Activated B cell treated with CpG ODN at 0.5 μM for 24 hours (primary cell): Measurements from ENCODE around the gene CEMIP. TPM values are rescaled to one million over a fixed set of nuclear protein-coding genes. Genes with fewer than 3 reads are reported as not detected.

ENCODE experiments used
- ATAC-seq: fragments of 200-7000 bp; cut with Tn5 transposase; one replicate; pipeline ENCODE4 v1.10.0; 2021; ENCODE audit warnings: low read depth, mild to moderate bottlenecking, moderate library complexity
- CTCF ChIA-PET: fragments of 350-600 bp; sonication (Branson Sonifier 250); formaldehyde crosslinking; loops from one replicate; lab custom pipeline; 2021; ENCODE audit warnings: antibody characterized with exemption; lab: Charles Lee
- POLR2A ChIA-PET: fragments of 350-600 bp; sonication (Branson Sonifier 250); formaldehyde crosslinking; loops from one replicate; lab custom pipeline; 2021; ENCODE audit warnings: antibody characterized with exemption; lab: Charles Lee
- DNase-seq: peaks from one replicate; pipeline ENCODE4 v3.0.0; 2022
- H3K27ac Mint-ChIP-seq: one replicate; pipeline ENCODE4 v1.8.0; 2020; ENCODE audit warnings: mixed read lengths
- H3K27me3 Mint-ChIP-seq: one replicate; pipeline ENCODE4 v1.8.0; 2021; ENCODE audit warnings: mixed read lengths
- H3K36me3 Mint-ChIP-seq: one replicate; pipeline ENCODE4 v1.8.0; 2021; ENCODE audit warnings: low read depth, mixed read lengths
- H3K4me1 Mint-ChIP-seq: one replicate; pipeline ENCODE4 v1.8.0; 2021; ENCODE audit warnings: mixed read lengths
- H3K4me3 Mint-ChIP-seq: one replicate; pipeline ENCODE4 v1.8.0; 2020; ENCODE audit warnings: mild to moderate bottlenecking, mixed read lengths
- H3K9me3 Mint-ChIP-seq: one replicate; pipeline ENCODE4 v1.8.0; 2020; ENCODE audit warnings: mixed read lengths
- intact Hi-C: fragments of 100-400 bp; cut with micrococcal nuclease; formaldehyde crosslinking; loops from one replicate; pipeline ENCODE4 v1.15.1; 2024
- total RNA-seq: library from RNA; stranded (reverse); gene quantifications from 2 replicates; pipeline ENCODE4 v1.2.3, GENCODE V29; 2022
- TF ChIP-seq, protein P1 (sequence below): fragments of 200-600 bp; IDR thresholded peaks from one replicate; pipeline ENCODE4 v1.8.0; 2022; ENCODE audit warnings: antibody characterized with exemption, mild to moderate bottlenecking

CEMIP gene
- total RNA-seq, 1 donor from 2014 or later: not detected

DNA sequence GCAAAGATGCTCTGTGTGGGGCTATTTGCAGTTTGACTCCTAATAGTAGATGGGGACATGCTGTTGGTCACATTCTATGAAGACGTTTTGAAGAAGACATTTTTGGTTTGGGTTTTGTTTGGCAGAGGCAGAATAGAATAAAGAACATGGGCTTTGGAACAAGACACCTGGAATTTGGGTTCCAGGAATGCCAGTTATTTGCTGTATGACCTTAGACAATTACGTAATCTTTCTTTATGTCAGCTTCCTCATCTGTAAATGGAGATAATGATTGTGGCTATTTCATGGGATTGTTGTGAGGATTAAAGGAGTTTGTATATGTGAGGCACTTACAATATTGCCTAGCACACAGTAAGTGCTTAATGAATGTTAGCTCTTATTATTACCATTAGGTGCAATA lies 118.9 kb downstream of the CEMIP start:
- ChIA-PET POLR2A (no interaction called here), CTCF (no interaction called here)
- ATAC-seq (no peak), DNase-seq (no peak)
- TF ChIP-seq, protein P1, sequence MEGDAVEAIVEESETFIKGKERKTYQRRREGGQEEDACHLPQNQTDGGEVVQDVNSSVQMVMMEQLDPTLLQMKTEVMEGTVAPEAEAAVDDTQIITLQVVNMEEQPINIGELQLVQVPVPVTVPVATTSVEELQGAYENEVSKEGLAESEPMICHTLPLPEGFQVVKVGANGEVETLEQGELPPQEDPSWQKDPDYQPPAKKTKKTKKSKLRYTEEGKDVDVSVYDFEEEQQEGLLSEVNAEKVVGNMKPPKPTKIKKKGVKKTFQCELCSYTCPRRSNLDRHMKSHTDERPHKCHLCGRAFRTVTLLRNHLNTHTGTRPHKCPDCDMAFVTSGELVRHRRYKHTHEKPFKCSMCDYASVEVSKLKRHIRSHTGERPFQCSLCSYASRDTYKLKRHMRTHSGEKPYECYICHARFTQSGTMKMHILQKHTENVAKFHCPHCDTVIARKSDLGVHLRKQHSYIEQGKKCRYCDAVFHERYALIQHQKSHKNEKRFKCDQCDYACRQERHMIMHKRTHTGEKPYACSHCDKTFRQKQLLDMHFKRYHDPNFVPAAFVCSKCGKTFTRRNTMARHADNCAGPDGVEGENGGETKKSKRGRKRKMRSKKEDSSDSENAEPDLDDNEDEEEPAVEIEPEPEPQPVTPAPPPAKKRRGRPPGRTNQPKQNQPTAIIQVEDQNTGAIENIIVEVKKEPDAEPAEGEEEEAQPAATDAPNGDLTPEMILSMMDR: no peak
- intact Hi-C loops: no loop called here
- Mint-ChIP-seq H3K36me3 (peaks cover 11% of the 10 kb centered on the region), H3K27ac (no peak overlapping the region), H3K9me3 (peaks cover 5% of the 10 kb centered on the region), H3K4me3 (no peak overlapping the region), H3K4me1 (no peaks in the 10 kb centered on the region), H3K27me3 (no peaks in the 10 kb centered on the region)

DNA sequence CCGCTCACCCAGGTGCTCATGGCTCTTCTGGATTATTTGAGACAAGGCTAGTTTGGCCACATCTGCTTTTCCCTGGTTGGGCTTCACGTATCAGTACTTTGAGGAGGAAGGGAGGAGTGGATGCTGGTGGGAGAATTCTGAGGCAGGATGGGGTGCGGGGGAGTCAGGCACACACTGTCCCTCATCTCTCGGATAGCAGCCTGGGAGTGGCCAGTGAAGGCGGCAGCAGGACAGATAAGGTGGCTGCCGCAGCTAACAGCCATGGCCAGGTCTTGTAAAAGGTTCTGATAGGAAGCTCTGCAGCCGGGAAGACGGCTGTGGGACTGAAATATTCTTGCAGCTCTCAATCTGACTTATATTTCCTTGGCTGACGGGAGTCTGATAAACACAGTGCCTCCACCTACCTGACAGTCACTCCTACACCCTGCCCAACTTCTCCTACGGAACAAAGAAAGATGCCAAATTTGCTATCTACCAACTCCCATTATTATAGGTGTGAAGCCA lies 123.2 kb downstream of the CEMIP start:
- no peak for DNase-seq
- intact Hi-C loops: no loop called here
- POLR2A ChIA-PET: no interaction called here
- Mint-ChIP-seq H3K4me1 (no peaks in the 10 kb centered on the region), H3K9me3 (no peaks in the 10 kb centered on the region), H3K4me3 (no peak overlapping the region), H3K36me3 (peaks cover 2% of the 10 kb centered on the region), H3K27ac (no peak overlapping the region), H3K27me3 (no peaks in the 10 kb centered on the region)
- ATAC-seq: no peak
- CTCF ChIA-PET: no interaction called here
- TF ChIP-seq, protein P1: no peak

GRCh38 chr15:80904998-80905397 lies 125.8 kb downstream of the CEMIP start:
- peaks cover 11% of the 10 kb centered on the region for H3K36me3 Mint-ChIP-seq
- no peak overlapping the region for H3K27ac Mint-ChIP-seq
- H3K9me3 Mint-ChIP-seq: no peaks in the 10 kb centered on the region
- ChIA-PET POLR2A (no interaction called here), CTCF (no interaction called here)
- no peak overlapping the region for H3K4me3 Mint-ChIP-seq
- intact Hi-C loops: no loop called here
- ATAC-seq (no peak), DNase-seq (no peak)
- no peaks in the 10 kb centered on the region for H3K27me3 Mint-ChIP-seq
- TF ChIP-seq, protein P1: no peak
- no peaks in the 10 kb centered on the region for H3K4me1 Mint-ChIP-seq

DNA sequence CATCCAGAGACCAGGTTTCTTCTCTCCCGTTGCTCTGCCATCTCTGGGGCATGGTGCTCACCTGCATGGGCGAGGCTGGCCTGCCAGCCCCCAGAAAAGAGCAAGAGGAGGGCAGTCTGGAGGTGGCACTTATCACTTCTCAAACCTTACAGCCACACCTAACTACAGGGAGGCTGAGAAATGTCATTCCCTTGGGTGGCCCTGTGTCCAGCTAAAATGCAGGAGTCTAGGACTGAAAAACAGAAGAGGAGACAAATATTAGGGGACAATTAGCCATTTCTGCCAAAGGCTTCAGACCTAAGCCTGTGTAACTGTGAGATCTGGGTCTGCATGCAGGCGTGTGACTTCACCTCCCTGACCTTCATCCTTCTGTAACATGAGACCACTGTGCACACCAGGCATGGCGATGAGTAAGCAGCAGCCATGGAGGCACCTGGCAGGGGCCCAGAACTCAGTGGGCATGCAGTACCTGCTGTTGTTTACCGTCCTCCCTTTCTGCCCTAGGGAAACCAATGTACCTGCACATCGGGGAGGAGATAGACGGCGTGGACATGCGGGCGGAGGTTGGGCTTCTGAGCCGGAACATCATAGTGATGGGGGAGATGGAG lies 127.1 kb downstream of the CEMIP start:
- ChIA-PET POLR2A (no interaction called here), CTCF (no interaction called here)
- H3K27me3 Mint-ChIP-seq: no peaks in the 10 kb centered on the region
- DNase-seq (no peak), ATAC-seq (no peak)
- TF ChIP-seq, protein P1: no peak
- H3K27ac Mint-ChIP-seq: no peak overlapping the region
- H3K4me3 Mint-ChIP-seq: no peak overlapping the region
- intact Hi-C loops: no loop called here
- H3K4me1 Mint-ChIP-seq: no peaks in the 10 kb centered on the region
- peaks cover 11% of the 10 kb centered on the region for H3K36me3 Mint-ChIP-seq
- H3K9me3 Mint-ChIP-seq: no peaks in the 10 kb centered on the region

DNA sequence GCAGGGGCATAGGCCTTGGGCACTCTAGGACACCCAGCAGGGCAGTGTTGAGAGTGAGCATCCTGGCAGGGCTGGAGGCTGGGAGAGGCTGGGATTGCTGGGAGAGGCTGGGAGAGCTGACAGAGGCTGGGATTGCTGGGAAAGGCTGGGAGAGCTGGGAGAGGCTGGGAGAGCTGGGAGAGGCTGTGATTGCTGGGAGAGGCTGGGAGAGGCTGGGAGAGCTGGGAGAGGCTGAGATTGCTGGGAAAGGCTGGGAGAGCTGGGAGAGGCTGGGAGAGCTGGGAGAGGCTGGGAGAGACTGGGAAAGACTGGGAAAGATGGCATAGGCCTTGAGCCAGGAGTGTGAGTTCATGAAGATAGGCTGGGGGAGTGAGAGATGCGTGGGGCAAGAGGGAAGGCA lies 132.7 kb downstream of the CEMIP start:
- Mint-ChIP-seq H3K36me3 (peaks cover 8% of the 10 kb centered on the region), H3K9me3 (no peaks in the 10 kb centered on the region), H3K4me1 (no peaks in the 10 kb centered on the region), H3K27me3 (no peaks in the 10 kb centered on the region), H3K27ac (no peak overlapping the region), H3K4me3 (no peak overlapping the region)
- intact Hi-C loops: no loop called here
- TF ChIP-seq, protein P1: no peak
- CTCF ChIA-PET: no interaction called here
- POLR2A ChIA-PET: no interaction called here
- DNase-seq (no peak), ATAC-seq (no peak)
